ENCODE measurements around the gene GOLGA7B.
A peak's percentile ranks its signal among the peaks of the same experiment; 100 is the strongest.

Gene GOLGA7B

DNA sequence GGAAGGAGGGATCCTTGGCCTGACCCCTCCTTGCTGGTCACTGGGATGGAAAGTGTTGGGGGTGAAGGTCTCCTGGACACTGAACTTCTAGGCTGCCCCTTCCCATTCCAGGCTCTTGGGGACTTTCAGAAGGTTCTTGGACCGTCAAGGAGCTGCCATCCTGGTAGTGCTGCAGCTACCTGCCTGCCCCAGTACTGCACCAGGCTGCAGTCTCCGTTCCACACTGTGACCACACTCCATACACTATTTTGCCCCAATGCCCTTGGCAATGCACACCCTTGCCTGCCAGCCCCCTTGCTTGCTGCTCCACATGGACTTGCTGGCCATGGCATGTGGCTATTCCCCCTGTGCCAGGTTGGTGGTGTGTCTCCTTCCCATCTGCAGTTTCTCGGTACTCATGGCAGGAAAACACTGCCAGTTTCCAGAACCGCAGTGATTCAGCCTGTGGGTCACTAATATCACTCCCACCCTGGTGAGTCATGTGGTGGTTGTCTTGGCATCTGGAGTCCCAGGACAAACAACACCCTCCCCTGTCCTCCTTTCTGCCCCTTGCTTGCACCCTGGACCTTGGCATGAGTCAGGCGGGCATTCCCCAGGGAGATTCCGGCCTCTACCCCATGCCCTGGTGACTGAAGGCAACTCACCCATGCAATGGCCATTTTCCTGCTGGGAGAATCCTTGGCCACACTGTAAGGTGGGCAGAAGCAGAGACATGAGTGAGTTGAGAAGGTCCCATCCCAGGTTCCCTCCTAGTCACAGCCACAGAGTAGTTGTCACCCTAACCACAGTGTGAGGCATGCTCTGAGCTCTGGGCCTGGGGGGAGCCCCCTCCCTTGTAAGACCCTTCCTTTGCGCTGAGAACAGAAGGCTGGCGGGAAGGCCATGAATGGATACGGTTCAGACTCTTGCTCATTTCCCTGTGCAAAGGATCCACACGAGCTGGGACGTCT is 32.8 kb downstream of the GOLGA7B start:
- Histone ChIP-seq H2BK12ac (ENCODE audit: low read length in 2 of 2) (no peak overlapping the region), H2AFZ (ENCODE audit: low read depth, low read length) (no peak overlapping the region), H3K4me2 (ENCODE audit: low read length, poor library complexity, severe bottlenecking) (no peak overlapping the region), H2AK5ac (ENCODE audit: low read length, severe bottlenecking) (peak overlapping the region; percentile 8), H3K79me1 (replicated peaks; ENCODE audit: low read length, poor library complexity, severe bottlenecking) (no peaks in the 10 kb centered on the region), H2BK15ac (ENCODE audit: low read depth, poor library complexity, severe bottlenecking) (no peak overlapping the region), H4K8ac (ENCODE audit: low read length) (no peak overlapping the region), H4K91ac (ENCODE audit: low read length) (no peak overlapping the region), H3K23ac (ENCODE audit: low read length in 2 of 2) (no peak overlapping the region), H2BK120ac (ENCODE audit: low read depth, low read length) (no peak overlapping the region), H3K9me3 (ENCODE audit: control insufficient read depth, low read length) (no peaks in the 10 kb centered on the region), H3K9ac (ENCODE audit: low read length) (no peak overlapping the region), H3K18ac (ENCODE audit: low read depth in 1 of 2, low read length in 2 of 2) (no peak overlapping the region), H3K14ac (ENCODE audit: low read length in 2 of 2) (no peak overlapping the region), H3K27me3 (ENCODE audit: control insufficient read depth in 1 of 2, insufficient read depth in 1 of 2, low read length in 2 of 2) (peaks cover 0 to 7% of the 10 kb centered on the region in 2 experiments), H3K4ac (ENCODE audit: low read depth in 1 of 2, low read length in 2 of 2) (no peak overlapping the region), H3K4me3 (ENCODE audit: insufficient read depth in 1 of 2, low read depth in 1 of 2, low read length in 2 of 2) (peak overlapping the region in 1 of 2 experiments; percentile 30), H3K27ac (ENCODE audit: low read length, poor library complexity, severe bottlenecking) (no peak overlapping the region), H2BK5ac (ENCODE audit: low read depth, low read length, poor library complexity, severe bottlenecking) (no peak overlapping the region), H3K36me3 (ENCODE audit: control insufficient read depth in 1 of 2, insufficient read depth in 2 of 2, low read depth in 1 of 2, low read length in 2 of 2) (no peaks in the 10 kb centered on the region), H3K4me1 (ENCODE audit: control insufficient read depth, insufficient read depth, low read depth, low read length) (peaks cover 24% of the 10 kb centered on the region)
- DNase-seq = peak; percentile 48
- 78% methylated on average over 11 of the region's 11 CpGs for WGBS

GRCh38 chr10:97883092-97883485 is 33.4 kb downstream of the GOLGA7B start:
- Histone ChIP-seq H2BK5ac (ENCODE audit: low read depth, low read length, poor library complexity, severe bottlenecking) (no peak overlapping the region), H3K18ac (ENCODE audit: low read depth in 1 of 2, low read length in 2 of 2) (no peak overlapping the region), H4K8ac (ENCODE audit: low read length) (no peak overlapping the region), H2AFZ (ENCODE audit: low read depth, low read length) (no peak overlapping the region), H2BK120ac (ENCODE audit: low read depth, low read length) (no peak overlapping the region), H2AK5ac (ENCODE audit: low read length, severe bottlenecking) (peak overlapping the region; percentile 8), H3K14ac (ENCODE audit: low read length in 2 of 2) (no peak overlapping the region), H3K27me3 (ENCODE audit: control insufficient read depth in 1 of 2, insufficient read depth in 1 of 2, low read length in 2 of 2) (peaks cover 0 to 7% of the 10 kb centered on the region in 2 experiments), H2BK15ac (ENCODE audit: low read depth, poor library complexity, severe bottlenecking) (no peak overlapping the region), H3K9me3 (ENCODE audit: control insufficient read depth, low read length) (no peaks in the 10 kb centered on the region), H3K23ac (ENCODE audit: low read length in 2 of 2) (no peak overlapping the region), H3K36me3 (ENCODE audit: control insufficient read depth in 1 of 2, insufficient read depth in 2 of 2, low read depth in 1 of 2, low read length in 2 of 2) (no peaks in the 10 kb centered on the region), H3K9ac (ENCODE audit: low read length) (no peak overlapping the region), H3K4me3 (ENCODE audit: insufficient read depth in 1 of 2, low read depth in 1 of 2, low read length in 2 of 2) (no peak overlapping the region), H3K27ac (ENCODE audit: low read length, poor library complexity, severe bottlenecking) (no peak overlapping the region), H3K4me2 (ENCODE audit: low read length, poor library complexity, severe bottlenecking) (no peak overlapping the region), H3K79me1 (replicated peaks; ENCODE audit: low read length, poor library complexity, severe bottlenecking) (no peaks in the 10 kb centered on the region), H3K4me1 (ENCODE audit: control insufficient read depth, insufficient read depth, low read depth, low read length) (peaks cover 30% of the 10 kb centered on the region), H2BK12ac (ENCODE audit: low read length in 2 of 2) (no peak overlapping the region), H4K91ac (ENCODE audit: low read length) (no peak overlapping the region), H3K4ac (ENCODE audit: low read depth in 1 of 2, low read length in 2 of 2) (no peak overlapping the region)
- no peak for DNase-seq
- 36% methylated on average over 3 of the region's 3 CpGs for WGBS

DNA sequence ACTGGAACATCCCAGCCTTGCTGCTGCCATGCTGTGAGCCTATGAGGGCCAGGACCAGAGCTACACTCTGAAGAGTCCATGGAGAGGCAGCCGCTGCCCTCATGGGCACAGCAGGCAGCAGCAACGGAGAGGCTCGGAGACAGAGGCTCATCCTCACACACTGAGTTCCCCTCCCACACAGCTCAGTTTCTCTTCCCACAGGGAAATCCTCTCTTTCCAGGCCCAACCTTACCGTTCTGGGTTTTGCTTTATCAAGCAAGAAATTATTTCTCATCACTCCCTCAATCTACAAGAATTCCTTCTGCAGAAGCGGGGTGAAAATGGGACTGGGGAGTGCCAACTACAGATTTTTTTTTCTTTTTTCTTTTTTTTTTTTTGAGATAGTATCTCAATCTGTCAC is 36.6 kb downstream of the GOLGA7B start:
- Histone ChIP-seq H3K36me3 (ENCODE audit: control insufficient read depth in 1 of 2, insufficient read depth in 2 of 2, low read depth in 1 of 2, low read length in 2 of 2) (no peaks in the 10 kb centered on the region), H3K18ac (ENCODE audit: low read depth in 1 of 2, low read length in 2 of 2) (no peak overlapping the region), H3K14ac (ENCODE audit: low read length in 2 of 2) (no peak overlapping the region), H2BK120ac (ENCODE audit: low read depth, low read length) (no peak overlapping the region), H3K27ac (ENCODE audit: low read length, poor library complexity, severe bottlenecking) (no peak overlapping the region), H3K4me1 (ENCODE audit: control insufficient read depth, insufficient read depth, low read depth, low read length) (peaks cover 48% of the 10 kb centered on the region), H2BK12ac (ENCODE audit: low read length in 2 of 2) (no peak overlapping the region), H3K4ac (ENCODE audit: low read depth in 1 of 2, low read length in 2 of 2) (no peak overlapping the region), H3K9me3 (ENCODE audit: control insufficient read depth, low read length) (no peaks in the 10 kb centered on the region), H4K8ac (ENCODE audit: low read length) (no peak overlapping the region), H3K4me2 (ENCODE audit: low read length, poor library complexity, severe bottlenecking) (no peak overlapping the region), H2AK5ac (ENCODE audit: low read length, severe bottlenecking) (no peak overlapping the region), H4K91ac (ENCODE audit: low read length) (no peak overlapping the region), H3K79me1 (replicated peaks; ENCODE audit: low read length, poor library complexity, severe bottlenecking) (no peaks in the 10 kb centered on the region), H3K23ac (ENCODE audit: low read length in 2 of 2) (no peak overlapping the region), H2AFZ (ENCODE audit: low read depth, low read length) (no peak overlapping the region), H3K4me3 (ENCODE audit: insufficient read depth in 1 of 2, low read depth in 1 of 2, low read length in 2 of 2) (no peak overlapping the region), H2BK15ac (ENCODE audit: low read depth, poor library complexity, severe bottlenecking) (no peak overlapping the region), H3K9ac (ENCODE audit: low read length) (no peak overlapping the region), H3K27me3 (ENCODE audit: control insufficient read depth in 1 of 2, insufficient read depth in 1 of 2, low read length in 2 of 2) (peaks cover 0 to 7% of the 10 kb centered on the region in 2 experiments), H2BK5ac (ENCODE audit: low read depth, low read length, poor library complexity, severe bottlenecking) (no peak overlapping the region)
- DNase-seq = no peak
- 59% methylated on average over 4 of the region's 5 CpGs for WGBS

- no peak overlapping the region for H3K27ac ChIP-seq (ENCODE audit: low read length, poor library complexity, severe bottlenecking)
- H3K79me1 ChIP-seq (replicated peaks; ENCODE audit: low read length, poor library complexity, severe bottlenecking) = no peaks in the 10 kb centered on the region
- H3K18ac ChIP-seq (ENCODE audit: low read depth in 1 of 2, low read length in 2 of 2) = no peak overlapping the region
- no peak overlapping the region for H2AFZ ChIP-seq (ENCODE audit: low read depth, low read length)
- H3K4me3 ChIP-seq (ENCODE audit: insufficient read depth in 1 of 2, low read depth in 1 of 2, low read length in 2 of 2) = no peak overlapping the region
- no peaks in the 10 kb centered on the region for H3K9me3 ChIP-seq (ENCODE audit: control insufficient read depth, low read length)
- DNase-seq = no peak
- H3K9ac ChIP-seq (ENCODE audit: low read length) = no peak overlapping the region
- peaks cover 37% of the 10 kb centered on the region for H3K4me1 ChIP-seq (ENCODE audit: control insufficient read depth, insufficient read depth, low read depth, low read length)
- no peak overlapping the region for H3K4me2 ChIP-seq (ENCODE audit: low read length, poor library complexity, severe bottlenecking)
- H3K4ac ChIP-seq (ENCODE audit: low read depth in 1 of 2, low read length in 2 of 2) = no peak overlapping the region
- no peak overlapping the region for H3K23ac ChIP-seq (ENCODE audit: low read length in 2 of 2)
- 72% methylated on average over 6 of the region's 6 CpGs for WGBS
- peaks cover 3 to 7% of the 10 kb centered on the region in 2 experiments for H3K27me3 ChIP-seq (ENCODE audit: control insufficient read depth in 1 of 2, insufficient read depth in 1 of 2, low read length in 2 of 2)
- H3K36me3 ChIP-seq (ENCODE audit: control insufficient read depth in 1 of 2, insufficient read depth in 2 of 2, low read depth in 1 of 2, low read length in 2 of 2) = no peaks in the 10 kb centered on the region
- no peak overlapping the region for H4K8ac ChIP-seq (ENCODE audit: low read length)
- no peak overlapping the region for H2BK120ac ChIP-seq (ENCODE audit: low read depth, low read length)
- no peak overlapping the region for H2BK5ac ChIP-seq (ENCODE audit: low read depth, low read length, poor library complexity, severe bottlenecking)
- no peak overlapping the region for H3K14ac ChIP-seq (ENCODE audit: low read length in 2 of 2)
- no peak overlapping the region for H2BK12ac ChIP-seq (ENCODE audit: low read length in 2 of 2)
- H2BK15ac ChIP-seq (ENCODE audit: low read depth, poor library complexity, severe bottlenecking) = no peak overlapping the region
- no peak overlapping the region for H4K91ac ChIP-seq (ENCODE audit: low read length)
- H2AK5ac ChIP-seq (ENCODE audit: low read length, severe bottlenecking) = peak overlapping the region; percentile 71
Observed at GRCh38 chr10:97887399-97887798, 37.8 kb downstream of the GOLGA7B start.
